Omental fat pad (tissue), 4 donors: ENCODE results near the gene FKBP5. TPM values are rescaled to one million over a fixed set of nuclear protein-coding genes. Genes with fewer than 3 reads are reported as not detected.

Experiments used
- ATAC-seq: fragments of 150-250 bp; one replicate; pipeline ENCODE4 v1.9.1; 2016; ENCODE audit warnings: mild to moderate bottlenecking, moderate library complexity; ENCODE audit not compliant: low FRiP score
- DNase-seq: peaks from one replicate; pipeline ENCODE4 v3.0.0-alpha.2; 2019; ENCODE audit warnings: low spot score
- CTCF ChIP-seq, 3 donors: fragments of 450-650 bp; IDR thresholded peaks; one replicate each; pipeline ENCODE4 v1.5.1; 2016 to 2017; ENCODE audit warnings: antibody characterized with exemption in 3 of 3, mild to moderate bottlenecking in 3 of 3, moderate library complexity in 2 of 3
- total RNA-seq, 4 donors: library from RNA; depleted of rRNA; stranded (reverse); fragments of >200 nt; gene quantifications; one replicate each; pipeline ENCODE4 v1.1.0, GENCODE V29; 2016

FKBP5 gene
- total RNA-seq, 4 donors from 2014 or later = 257 to 722 (median 366) TPM

GRCh38 chr6:35722121-35722761 lies 33.5 kb upstream of the FKBP5 start:
- DNase-seq (no peak), ATAC-seq (no peak)
- no peak for TF ChIP-seq CTCF (IDR thresholded peaks at IDR 0.05)

- ATAC-seq = peak; percentile 19
- no peak for DNase-seq
- no peak for TF ChIP-seq CTCF (IDR thresholded peaks at IDR 0.05)
Measured at GRCh38 chr6:35719830-35720733, 31.4 kb upstream of the FKBP5 start.

GRCh38 chr6:35719404-35719829 lies 30.7 kb upstream of the FKBP5 start:
- no peak for DNase-seq
- ATAC-seq = no peak
- TF ChIP-seq CTCF (IDR thresholded peaks at IDR 0.05) = no peak

DNA sequence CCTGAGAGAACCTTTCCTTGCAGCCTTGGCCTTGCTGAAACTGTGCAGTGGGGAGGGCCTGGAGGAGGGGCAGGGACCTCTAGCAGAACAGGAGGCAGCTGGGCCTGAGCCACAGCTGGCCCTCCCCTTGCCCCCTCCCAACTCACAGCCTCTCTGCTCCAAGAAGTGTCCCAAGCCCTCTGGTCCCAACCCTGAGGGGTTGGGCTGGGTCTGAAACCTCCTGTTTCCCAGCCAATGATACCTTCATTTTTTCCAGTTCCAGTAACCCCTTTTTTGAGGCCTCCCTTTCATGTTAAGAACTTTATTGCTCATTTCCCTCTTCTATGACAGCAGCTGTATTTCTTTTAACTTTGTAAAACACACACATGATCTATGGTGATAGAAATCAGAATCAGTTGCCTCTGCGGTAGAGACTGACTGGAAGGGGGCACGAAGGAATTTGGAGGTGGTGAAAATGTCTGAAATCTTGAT lies 30.2 kb upstream of the FKBP5 start:
- DNase-seq = no peak
- ATAC-seq = no peak

DNA sequence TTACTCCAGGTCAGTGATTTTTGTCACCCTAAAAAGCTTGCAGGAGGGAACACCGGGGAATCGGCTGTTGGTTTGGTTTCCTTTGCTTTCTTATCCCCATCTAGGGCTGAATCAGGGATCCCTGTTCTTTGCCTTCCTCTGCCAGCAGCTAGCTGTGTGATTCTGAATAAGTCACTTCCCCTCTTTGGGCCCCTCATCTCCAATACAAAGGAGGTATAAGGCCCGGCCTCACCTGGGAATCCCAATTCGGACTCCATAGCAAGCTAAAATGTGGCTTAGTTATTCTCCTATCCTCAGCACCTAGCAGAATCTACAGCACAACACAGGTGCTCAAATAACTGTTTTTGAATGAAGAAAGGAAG lies 29.6 kb upstream of the FKBP5 start:
- ATAC-seq (no peak), DNase-seq (no peak)
- TF ChIP-seq CTCF (IDR thresholded peaks at IDR 0.05) = no peak

More for the DNA sequence above, 30.2 kb upstream of the FKBP5 start:
- TF ChIP-seq CTCF (IDR thresholded peaks at IDR 0.05) = no peak

GRCh38 chr6:35717449-35718374 lies 29.0 kb upstream of the FKBP5 start:
- no peak for DNase-seq
- no peak for ATAC-seq
- TF ChIP-seq CTCF (IDR thresholded peaks at IDR 0.05) = no peak
